IPS DF 4.7 (cell line): ENCODE results near the gene LIX1L.

Experiments used
- DNase-seq: peaks from one replicate; pipeline ENCODE4 v3.0.0-alpha.2; 2013; ENCODE audit warnings: low spot score; ENCODE audit errors: extremely low read depth

Gene LIX1L

DNA sequence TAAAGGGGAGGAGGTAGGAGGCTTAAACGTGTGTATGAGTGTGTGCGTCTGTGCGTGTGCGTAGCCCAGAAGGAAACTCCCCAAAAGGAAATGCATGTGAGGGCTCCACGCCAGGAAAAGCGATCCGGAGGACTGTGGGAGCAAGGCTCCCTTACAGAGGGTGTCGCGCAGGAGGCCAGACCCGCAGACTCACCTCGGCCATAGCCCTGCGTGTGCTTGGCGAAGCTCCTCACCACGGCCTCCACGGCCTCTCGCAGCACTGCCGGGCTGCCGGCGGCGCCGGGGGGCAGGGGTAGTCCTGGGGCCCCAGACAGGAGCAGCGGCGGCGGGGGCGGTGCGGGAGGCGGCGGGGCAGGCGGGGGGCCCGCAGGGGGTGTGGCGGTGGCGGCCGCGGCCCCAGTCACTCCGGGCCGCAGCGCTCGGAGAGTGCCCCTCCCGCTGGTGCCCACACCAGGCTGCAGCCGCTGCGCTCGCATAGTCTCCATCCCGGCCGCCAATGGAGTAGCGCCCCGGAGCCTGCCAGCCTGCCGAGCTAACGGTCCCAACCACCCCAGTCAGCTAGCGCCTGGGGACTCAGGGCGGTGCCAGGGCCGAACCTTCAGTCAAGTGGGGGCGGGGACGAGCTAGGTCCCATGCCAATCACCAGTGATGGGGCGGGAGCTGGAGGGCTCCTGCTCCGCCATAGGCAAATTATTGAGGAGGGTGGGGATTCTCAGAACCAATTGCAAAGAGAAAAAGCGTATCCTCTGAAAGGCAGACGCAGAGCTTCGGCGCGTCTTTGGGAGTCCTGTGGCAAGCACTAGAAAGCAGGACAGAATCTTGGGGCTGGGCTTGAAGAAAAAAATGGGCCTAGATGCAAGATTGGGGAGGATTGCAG, at the start of gene LIX1L:
Gene LIX1L, minus strand, starts transcription at position 575 of the 877 bp plus-strand sequence. Its CDS starts 90 bp downstream, at position 485.
- peak; percentile 92 for DNase-seq

DNA sequence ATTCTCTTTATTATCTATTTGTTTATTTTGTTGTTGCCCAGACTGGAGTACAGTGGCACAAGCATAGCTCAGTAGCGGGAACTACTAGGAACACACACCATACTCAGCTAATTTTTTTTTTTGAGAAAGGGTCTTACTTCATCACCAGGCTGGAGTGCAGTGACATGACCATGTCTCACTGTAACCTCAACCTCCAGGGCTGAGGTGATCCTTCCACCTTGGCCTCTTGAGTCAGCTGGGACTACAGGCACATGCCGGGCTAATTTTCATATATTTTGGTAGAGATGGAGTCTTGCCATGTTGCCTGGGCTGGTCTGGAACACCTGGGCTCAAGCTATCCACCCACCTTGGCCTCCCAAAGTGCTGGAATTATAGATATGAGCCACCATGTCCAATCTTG, 43.9 kb upstream of the LIX1L start:
- DNase-seq, result no peak

DNA sequence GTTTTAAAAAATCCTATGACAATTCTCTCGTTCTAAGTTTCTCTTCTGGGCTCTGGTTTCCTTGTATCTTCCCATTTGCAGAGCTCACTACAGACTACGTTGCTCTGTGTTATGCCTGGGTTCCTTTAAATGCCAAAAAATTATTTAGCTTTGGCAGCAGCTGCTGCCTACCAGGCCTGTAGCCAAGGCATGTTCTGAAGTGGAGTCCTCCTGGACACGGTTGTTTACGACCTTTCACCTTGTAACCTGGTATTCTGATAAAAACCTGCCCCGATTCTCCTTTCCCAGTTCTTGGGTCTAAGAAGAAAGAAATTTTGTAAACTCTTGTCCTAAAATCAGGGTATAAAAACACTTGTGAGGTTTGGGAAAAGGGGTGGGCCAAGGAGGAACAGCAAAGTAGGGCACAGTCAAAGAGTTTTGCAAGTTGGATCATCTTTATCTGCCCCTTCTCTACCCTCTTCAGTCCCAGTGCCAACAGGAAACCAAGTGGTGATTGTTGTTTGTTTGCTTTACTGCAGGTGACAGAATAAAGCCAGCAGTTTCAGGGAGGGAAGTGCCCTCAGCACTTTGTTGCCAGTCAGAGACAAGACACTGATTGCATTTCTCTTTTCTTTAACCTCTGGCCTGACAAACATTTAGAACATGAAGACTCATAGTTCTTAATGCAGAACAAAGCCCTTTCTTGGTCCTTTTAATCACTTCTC, 41.7 kb upstream of the LIX1L start:
- no peak for DNase-seq

DNA sequence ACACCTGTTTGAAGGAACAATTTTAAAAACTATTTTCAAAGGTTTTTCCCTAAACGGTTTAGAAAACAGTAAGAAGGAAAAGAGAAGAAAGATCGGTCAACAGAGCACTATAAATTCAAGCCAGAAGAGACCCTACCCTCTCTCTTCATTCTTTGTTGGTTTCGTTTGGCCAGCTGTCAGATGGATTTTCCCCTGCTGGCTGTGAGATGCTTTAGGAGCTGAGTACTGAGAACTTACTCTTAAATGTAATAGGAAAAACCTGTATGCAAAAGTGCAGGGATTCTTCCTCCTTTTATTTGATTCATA, 39.9 kb upstream of the LIX1L start:
- no peak for DNase-seq

DNA sequence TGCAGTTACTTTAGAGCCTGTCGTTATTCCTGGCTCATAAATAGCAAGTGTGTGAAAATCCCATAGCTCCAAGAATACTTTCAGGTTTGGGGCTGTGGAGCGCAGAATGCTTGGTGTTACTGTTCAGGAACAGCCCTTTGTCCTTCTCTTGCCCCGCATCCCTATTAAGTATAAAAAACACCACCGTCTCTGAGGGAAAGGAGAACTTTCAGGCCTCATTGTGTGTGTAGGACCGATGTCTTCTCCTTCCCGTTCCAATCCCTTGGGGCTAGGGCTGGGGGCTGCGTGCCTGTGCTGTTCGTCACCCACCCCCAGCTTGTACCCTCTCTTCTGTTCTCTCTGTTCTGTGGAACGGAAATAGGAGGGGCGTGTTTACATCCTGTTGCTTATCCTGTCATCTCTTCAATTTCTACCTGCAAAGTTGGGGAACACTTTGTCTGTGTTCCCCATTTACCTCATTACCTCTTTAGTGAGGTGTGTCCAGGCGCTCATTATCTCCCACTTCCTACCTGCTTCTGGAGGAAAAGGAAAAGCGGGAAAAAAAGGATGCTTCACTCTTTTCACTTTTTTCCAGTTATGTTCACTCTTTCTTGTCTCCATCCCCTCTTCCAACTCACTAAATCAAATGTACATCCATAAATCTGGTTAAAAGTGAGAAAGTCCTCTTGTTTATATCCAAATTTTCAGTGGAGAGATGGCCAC, 39.4 kb upstream of the LIX1L start:
- DNase-seq, result no peak

DNA sequence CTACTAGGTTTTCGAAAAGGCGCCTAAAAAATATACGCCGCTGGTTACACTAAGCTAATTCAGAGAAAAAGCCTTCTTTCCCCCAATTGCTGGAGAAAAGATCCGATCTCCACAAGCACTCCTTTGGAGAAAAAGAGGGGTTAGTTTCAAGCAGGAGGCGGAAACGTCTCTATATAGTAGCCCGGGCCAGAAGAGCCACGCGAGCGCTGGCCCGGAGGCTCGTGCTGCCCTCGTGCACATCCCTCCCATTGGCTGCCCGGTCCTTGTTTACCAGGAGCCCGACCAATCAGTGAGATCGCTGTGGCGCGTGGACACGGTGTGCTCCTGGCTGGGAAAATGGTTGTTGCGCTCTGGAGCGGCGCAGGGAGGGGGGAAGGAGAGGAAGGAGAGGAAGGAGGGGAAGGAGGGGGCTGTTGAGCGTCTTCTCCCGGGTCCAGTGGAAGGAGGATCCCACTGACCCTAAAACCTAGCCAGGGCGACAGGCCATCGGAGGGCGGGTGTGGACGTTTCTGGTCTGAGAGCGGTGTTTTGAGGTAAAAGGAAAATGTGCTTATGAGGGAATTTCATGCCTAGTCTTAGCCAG, 38.7 kb upstream of the LIX1L start, which contains the start of gene TXNIP:
Gene TXNIP, minus strand, starts transcription at position 147 of the 583 bp plus-strand sequence. CDS start 313 bp downstream, outside the sequence.
- peak; percentile 90 for DNase-seq

DNA sequence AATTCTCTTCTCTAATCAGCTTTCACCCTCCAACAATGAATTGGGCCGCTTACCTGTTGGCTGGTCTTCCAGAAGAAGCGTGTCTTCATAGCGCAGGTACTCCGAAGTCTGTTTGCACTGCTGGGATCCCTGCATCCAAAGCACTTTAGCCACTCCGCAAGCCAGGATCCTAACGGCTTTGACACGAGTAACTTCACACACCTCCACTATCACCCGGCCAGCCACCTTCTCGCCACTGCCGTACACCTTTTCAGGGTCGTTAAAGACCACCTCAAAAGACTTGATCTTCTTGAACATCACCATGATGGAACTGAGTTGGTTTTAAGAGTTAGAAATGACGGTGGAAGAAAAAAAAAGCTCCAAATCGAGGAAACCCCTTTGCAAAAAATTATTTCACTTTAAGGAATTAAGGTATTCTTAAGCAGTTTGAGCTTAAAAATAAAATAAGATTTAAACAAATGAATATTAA, 38.2 kb upstream of the LIX1L start:
- DNase-seq, result no peak

DNA sequence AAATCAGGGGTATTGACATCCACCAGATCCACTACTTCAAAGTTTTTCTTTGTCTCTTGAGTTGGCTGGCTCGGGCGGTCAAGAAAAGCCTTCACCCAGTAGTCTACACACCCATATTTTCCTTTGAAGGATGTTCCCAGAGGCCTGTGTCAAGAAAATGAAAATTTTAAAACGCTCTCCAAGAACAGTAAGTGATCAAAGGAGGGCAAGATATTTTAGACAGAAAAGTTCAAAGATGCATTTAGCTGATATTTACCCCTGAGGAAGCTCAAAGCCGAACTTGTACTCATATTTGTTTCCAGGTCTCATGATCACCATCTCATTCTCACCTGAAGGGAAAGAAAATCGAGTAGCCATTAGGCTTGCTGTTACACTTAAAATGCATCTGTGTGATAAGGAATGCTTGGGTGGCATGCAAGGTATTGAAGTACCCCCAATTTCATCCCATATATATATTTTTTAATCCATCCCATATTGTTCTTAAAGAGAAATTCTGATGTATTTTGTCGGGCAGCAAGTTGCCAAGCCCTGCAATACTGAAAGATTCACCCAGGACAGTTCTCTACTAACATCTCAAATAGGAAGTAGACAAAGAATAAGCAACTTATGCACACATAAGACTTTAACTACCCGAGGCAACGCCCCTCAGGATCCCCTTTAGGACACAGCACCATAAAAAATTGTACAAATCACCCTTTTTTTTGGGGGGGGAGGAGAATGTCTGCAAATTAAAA, 37.5 kb upstream of the LIX1L start:
- DNase-seq, result no peak

DNA sequence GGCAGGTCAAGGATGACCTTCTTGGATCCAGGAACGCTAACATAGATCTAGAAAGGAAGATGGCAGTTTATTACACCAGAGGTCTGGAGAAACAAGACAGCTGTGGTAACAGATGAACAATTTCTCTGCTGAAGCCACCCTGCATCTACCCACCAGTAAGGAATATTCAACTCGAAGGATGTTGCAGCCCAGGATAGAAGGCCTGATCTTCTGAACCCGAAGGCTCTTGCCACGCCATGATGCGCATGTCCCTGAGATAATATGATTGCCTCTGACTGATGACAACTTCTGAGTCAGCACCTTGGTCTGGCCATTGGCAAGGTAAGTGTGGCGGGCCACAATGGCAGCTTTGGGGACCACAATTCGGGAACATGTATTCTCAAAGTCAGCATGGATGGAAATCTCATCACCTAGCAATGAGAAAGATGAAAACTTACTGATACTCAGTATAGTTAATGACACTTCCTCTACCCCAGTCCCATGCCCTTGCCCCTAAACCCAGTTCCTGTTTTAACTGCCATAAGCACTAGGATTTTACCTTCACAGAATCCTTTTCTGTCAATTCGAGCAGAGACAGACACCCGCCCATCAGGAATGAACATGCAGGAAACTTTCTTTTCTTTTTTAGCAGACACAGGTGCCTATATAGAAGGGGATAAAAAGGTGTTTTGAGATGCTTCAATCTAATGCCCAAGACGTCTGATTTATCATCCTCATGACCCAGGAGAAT, 36.7 kb upstream of the LIX1L start:
- no peak for DNase-seq

DNA sequence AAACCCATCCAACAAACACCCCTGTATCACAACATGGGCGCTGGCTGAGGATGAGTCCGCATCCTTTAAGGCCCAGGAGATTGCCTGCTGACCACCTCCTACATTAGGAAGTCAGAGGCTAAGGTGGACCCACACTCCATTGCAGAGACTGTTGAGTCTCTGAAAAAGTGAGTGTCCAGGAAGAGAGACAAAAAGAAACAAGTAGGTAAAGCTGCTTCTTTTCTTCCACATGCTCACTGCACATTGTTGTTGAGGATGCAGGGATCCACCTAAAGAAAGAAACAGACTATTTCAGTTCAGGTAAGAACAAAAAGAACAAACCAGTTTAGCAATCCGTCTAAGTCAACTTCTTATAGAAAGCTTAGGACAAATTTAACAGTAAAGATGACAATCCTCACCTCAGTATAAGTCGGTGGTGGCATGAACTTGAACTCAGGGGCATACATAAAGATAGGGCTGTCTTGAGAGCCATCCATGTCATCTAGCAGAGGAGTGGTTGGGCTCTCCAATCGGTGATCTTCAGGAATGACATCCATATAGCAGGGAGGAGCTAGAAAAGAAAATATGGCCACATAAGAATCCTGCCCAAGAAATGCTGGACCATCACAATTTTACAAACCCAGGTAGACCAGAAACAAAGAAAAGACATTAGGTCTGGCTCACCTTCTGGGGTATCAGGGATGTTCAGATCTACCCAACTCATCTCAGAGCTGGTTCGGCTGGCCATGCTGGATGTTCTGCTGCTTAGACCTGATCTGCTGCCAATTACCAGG, 36.0 kb upstream of the LIX1L start:
- DNase-seq, result no peak

DNA sequence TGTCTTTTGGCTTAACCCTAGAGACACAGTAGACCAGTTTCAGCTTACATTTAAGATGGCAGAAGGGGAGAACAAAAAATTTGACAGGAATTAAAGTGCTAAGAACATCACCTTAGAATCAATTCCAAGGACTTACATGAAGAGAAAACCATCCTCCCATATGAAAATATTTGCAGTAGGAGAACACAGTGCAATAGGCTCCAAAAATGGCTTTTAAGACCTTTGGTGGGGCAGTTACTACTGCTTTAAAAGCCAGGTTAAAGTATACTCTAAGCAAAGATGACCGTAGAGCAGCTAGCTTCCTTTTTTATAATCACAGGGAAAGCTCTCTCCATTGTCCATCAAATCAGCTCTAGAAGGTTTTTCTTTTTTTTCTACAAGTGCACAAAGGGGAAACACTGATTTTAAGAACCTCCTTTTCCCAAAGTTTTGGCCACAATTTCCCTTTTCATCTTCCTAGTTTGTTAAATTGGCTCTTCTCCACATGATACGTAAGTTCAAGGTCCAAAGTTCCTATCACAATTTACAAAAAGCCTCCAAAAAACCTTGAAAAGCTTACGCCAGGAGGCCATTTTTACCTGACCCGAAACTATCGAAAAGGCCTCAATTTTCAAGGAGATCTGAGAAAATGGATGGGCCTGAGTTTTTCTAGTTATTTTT, 35.3 kb upstream of the LIX1L start:
- DNase-seq, result no peak

DNA sequence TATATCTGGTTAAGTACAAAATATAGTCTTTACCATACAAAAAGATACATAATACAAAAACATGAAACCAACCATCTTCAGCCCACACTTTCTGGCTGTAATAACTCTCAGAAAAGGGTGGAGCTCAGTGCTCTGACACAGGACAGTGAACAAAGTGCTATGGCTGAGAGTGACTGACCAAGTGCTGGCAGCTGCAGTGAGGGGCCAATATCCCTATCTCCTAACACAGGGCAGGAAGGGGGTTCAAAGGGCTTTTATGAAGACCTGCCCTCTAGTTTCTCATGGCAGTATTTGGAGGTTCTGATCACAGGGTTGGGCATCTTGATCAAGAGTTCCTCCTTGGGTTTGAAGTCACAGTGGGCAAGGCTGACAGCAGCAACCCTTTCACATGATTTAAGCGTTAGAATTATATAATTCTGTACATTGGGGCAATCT, 34.7 kb upstream of the LIX1L start:
- no peak for DNase-seq

DNA sequence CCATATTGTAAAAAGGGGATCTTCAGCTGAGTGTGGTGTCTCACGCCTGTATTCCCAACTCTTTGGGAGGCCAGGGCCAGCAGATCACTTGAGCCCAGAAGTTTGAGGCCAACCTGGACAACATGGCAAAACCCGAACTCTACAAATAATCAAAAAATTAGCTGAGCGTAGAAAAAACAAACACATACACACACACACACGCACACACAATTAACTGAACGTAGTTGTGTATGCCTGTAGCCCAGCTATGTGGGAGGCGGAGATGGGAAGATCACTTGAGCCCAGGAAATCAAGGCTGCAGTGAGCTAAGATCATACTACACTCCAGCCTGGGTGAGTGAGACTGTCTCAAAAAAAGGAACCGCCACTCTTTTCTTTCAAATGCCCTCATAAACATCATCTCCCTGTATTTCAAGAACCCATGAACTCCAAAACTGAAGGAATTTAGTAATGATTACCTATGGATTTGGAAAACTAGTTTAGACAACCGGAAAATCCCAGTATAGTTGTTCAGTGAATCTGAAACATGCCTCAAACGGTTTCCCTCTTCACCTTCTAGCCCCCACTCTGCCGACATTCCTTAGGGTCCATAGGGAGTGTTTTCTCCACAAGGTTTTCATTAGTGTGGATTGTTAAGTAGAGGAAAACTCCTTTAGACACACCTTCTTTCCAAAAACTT, 34.1 kb upstream of the LIX1L start:
- no peak for DNase-seq

DNA sequence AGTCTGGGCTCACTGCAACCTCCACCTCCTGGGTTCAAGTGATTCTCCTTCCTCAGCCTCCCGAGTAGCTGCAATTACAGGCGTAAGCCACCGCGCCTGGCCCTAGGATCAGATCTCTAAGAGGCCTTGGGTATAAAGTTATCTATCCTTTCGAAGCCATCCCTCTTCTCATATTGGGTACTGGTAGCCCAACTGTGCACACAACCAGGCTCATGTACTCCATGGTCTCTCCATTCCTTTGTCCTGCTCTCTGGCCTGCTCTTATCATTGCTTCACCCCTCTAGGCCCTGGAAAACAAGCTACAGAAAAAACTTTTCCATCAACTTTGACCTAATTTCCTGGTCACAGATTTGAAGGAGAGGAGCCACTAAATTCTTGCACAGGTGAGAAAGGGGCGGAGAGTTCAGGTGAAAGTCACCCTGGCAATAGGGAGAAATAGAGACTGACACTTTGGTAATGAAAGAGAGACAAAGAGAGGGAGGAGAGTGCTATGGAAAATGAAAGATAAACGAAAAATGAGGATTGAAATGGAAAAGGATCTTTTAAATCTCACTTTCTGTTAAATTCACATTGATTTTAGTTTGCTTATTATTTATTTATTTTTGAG, 32.5 kb upstream of the LIX1L start:
- DNase-seq, result no peak

DNA sequence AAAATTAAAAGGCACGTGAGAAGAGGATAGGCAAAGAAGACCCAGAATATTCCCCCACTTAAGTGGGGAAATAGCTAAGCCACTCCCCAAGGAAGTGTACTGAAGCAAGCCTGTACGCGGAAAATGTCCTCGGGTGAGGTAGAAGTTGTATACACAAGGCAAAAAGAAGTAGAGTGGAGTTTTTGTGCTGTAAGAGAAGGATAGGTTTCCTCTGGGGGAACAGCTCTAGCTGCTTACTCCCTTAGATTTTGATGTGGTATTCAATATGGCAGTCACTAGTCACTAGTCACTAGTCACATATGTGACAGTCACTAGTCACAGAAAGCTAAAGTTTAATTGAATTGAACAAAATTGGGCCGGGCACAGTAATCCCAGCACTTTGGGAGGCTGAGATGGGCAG, 31.0 kb upstream of the LIX1L start:
- DNase-seq, result no peak

DNA sequence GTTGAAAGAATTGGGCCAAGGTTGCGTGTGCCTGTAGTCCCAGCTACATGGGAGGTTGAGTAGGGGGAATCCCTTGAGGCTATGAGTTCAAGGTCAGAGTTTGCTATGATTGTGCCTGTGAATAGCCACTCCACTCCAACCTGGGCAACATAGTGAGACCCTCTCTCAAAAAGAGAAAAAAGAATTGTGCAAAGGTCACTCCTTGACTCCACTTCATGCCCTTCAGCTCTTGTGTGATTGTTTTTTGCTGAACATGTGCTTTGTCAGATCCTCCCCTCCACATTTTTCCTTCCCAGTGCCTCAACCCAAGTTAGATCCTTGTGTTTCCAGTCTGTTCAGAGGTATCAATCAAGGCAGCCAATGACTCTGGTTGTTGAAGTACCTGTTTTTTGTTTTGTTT, 30.1 kb upstream of the LIX1L start:
- DNase-seq, result no peak

DNA sequence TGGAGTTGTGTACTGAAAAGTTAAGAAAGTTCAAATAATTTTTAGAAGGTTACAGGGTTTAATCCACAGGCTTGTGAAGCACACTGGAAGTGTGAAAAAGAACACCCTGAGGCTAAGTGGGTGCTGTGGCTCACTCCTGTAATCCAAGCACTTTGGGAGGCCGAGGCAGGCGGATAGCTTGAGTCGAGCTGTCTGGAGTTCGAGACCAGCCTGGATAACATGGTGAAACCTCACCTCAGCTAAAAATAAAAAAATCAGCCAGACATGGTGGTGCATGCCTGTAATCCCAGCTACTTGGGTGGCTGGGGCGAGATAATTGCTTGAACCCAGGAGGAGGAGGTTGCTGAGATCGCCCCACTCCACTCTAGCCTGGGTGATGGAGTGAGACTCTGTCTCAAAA, 28.7 kb upstream of the LIX1L start:
- DNase-seq, result no peak
